A549 (cell line): ENCODE data around the gene UAP1. TPM values are rescaled to one million over a fixed set of nuclear protein-coding genes. Genes with fewer than 3 reads are reported as not detected.

Source experiments
- ATAC-seq, 2 experiments: fragments of 200-7000 bp in 1 of 2; fragments of >200 bp in 1 of 2; cut with Nextera tagmentation in 1 of 2; cut with Tn5 transposase in 1 of 2; 3 replicates each; pipeline versions ENCODE4 v1.8.0 to v1.9.1; 2018 to 2020; ENCODE audit warnings: mild to moderate bottlenecking in 1 of 2, moderate library complexity in 1 of 2
- CTCF ChIA-PET: fragments of 300-600 bp; sonication (Branson Sonifier 250); formaldehyde crosslinking; extraction: SDS; loops from one replicate; lab custom pipeline; 2021; ENCODE audit warnings: antibody characterized with exemption, inconsistent platforms; lab: Yijun Ruan, JAX
- POLR2A ChIA-PET: fragments of 350-600 bp; formaldehyde crosslinking; extraction: SDS; loops from one replicate; lab custom pipeline; 2021; ENCODE audit warnings: antibody characterized with exemption, inconsistent platforms; lab: Yijun Ruan, JAX
- DNase-seq, 2 experiments: peaks; one replicate each; pipeline versions ENCODE4 v3.0.0 to v3.0.0-alpha.2; 2011 to 2016; ENCODE audit warnings: low read depth in 1 of 2, low spot score in 1 of 2
- FAIRE-seq: peaks from 2 replicates; lab custom pipeline; 2011; peaks lifted over from hg19 to GRCh38; lab: Jason Lieb, UNC
- H3K27ac ChIP-seq, 2 experiments: fragments of >200 bp; sonication (Bioruptor Twin); formaldehyde crosslinking; 3 replicates each; pipeline ENCODE4 v1.5.1; 2016 to 2017
- H3K4me1 ChIP-seq: fragments of >200 bp; sonication (Bioruptor Twin); formaldehyde crosslinking; 3 replicates; pipeline ENCODE4 v1.6.1; 2016
- H3K4me2 ChIP-seq: fragments of >200 bp; sonication (Bioruptor Twin); formaldehyde crosslinking; 3 replicates; pipeline ENCODE4 v1.6.1; 2016
- H3K4me3 ChIP-seq: fragments of >200 bp; sonication (Bioruptor Twin); formaldehyde crosslinking; 3 replicates; pipeline ENCODE4 v1.5.1; 2016
- H3K9me3 ChIP-seq: fragments of >200 bp; sonication (Bioruptor Twin); formaldehyde crosslinking; 3 replicates; pipeline ENCODE4 v1.6.1; 2016
- CBX2 ChIP-seq: fragments of 200-600 bp; sonication (generic); IDR thresholded peaks from 2 replicates; pipeline ENCODE4 v1.6.1; 2016; ENCODE audit warnings: low read depth, mild to moderate bottlenecking, borderline replicate concordance
- CBX8 ChIP-seq: fragments of 200-600 bp; sonication (generic); IDR thresholded peaks from 2 replicates; pipeline ENCODE4 v1.6.1; 2016
- CEBPB ChIP-seq, 2 experiments: fragments of >200 bp in 1 of 2; sonication (Bioruptor Twin) in 1 of 2; formaldehyde crosslinking in 1 of 2; IDR thresholded peaks; 2 replicates each; pipeline ENCODE4 v1.6.1; 2012 to 2016
- CHD4 ChIP-seq: fragments of 200-600 bp; sonication (generic); IDR thresholded peaks from 2 replicates; pipeline ENCODE4 v1.6.1; 2016; ENCODE audit warnings: antibody characterized with exemption, mild to moderate bottlenecking, borderline replicate concordance
- EHMT2 ChIP-seq: fragments of 200-600 bp; sonication (generic); IDR thresholded peaks from 2 replicates; pipeline ENCODE4 v1.6.1; 2016; ENCODE audit warnings: antibody characterized with exemption, low read depth, mild to moderate bottlenecking, moderate library complexity
- FOSB ChIP-seq: fragments of 250-450 bp; sonication (Bioruptor Pico); IDR thresholded peaks from 2 replicates; pipeline ENCODE4 v1.5.0; 2020; ENCODE audit warnings: mild to moderate bottlenecking, moderate library complexity
- FOSL2 ChIP-seq, 2 experiments: fragments of 450-650 bp in 1 of 2; fragments of >200 bp in 1 of 2; sonication (Bioruptor Twin) in 1 of 2; formaldehyde crosslinking; IDR thresholded peaks; 2 replicates each; pipeline versions ENCODE4 v1.5.0 to v1.6.1; 2016 to 2020; ENCODE audit warnings: mild to moderate bottlenecking in 1 of 2, moderate library complexity in 1 of 2
- HDAC2 ChIP-seq: fragments of 200-600 bp; sonication (generic); IDR thresholded peaks from 2 replicates; pipeline ENCODE4 v1.6.1; 2016
- HES2 ChIP-seq: fragments of >200 bp; sonication (Bioruptor Twin); formaldehyde crosslinking; IDR thresholded peaks from 2 replicates; pipeline ENCODE4 v1.6.1; 2016
- HOXB13 ChIP-seq: fragments of 250-450 bp; sonication (Bioruptor Pico); IDR thresholded peaks from 2 replicates; pipeline ENCODE4 v1.5.0; 2020; ENCODE audit warnings: low read depth, mild to moderate bottlenecking, moderate library complexity
- MAX ChIP-seq: IDR thresholded peaks from 2 replicates; pipeline ENCODE4 v1.6.1; 2012
- MAZ ChIP-seq: fragments of 150-350 bp; IDR thresholded peaks from 2 replicates; pipeline ENCODE4 v1.6.1; 2014; ENCODE audit warnings: antibody characterized with exemption, low read depth, low read length, borderline replicate concordance
- PHF8 ChIP-seq: fragments of 200-600 bp; sonication (generic); IDR thresholded peaks from 2 replicates; pipeline ENCODE4 v1.6.1; 2016; ENCODE audit warnings: low read depth, mild to moderate bottlenecking, antibody characterized with exemption, moderate library complexity, borderline replicate concordance
- POLR2A ChIP-seq: IDR thresholded peaks from 2 replicates; pipeline ENCODE4 v1.6.1; 2012; ENCODE audit warnings: mild to moderate bottlenecking, low read length
- RAD21 ChIP-seq, 2 experiments: fragments of >200 bp in 1 of 2; sonication (Bioruptor Twin) in 1 of 2; formaldehyde crosslinking in 1 of 2; IDR thresholded peaks in 1 of 2; conservative IDR thresholded peaks in 1 of 2; 2 replicates in 1 of 2; 3 replicates in 1 of 2; pipeline ENCODE4 v1.6.1; 2012 to 2018; ENCODE audit warnings: inconsistent platforms in 1 of 2
- RFX5 ChIP-seq: fragments of 450-650 bp; IDR thresholded peaks from 2 replicates; pipeline ENCODE4 v1.7.1; 2014; ENCODE audit warnings: antibody characterized with exemption, mild to moderate bottlenecking, moderate library complexity
- RNF2 ChIP-seq: fragments of 200-600 bp; sonication (generic); IDR thresholded peaks from 2 replicates; pipeline ENCODE4 v1.6.1; 2016; ENCODE audit warnings: low read depth, mild to moderate bottlenecking, antibody characterized with exemption, moderate library complexity, borderline replicate concordance
- SREBF2 ChIP-seq: fragments of 450-650 bp; IDR thresholded peaks from 2 replicates; pipeline ENCODE4 v1.6.1; 2014; ENCODE audit warnings: mild to moderate bottlenecking, moderate library complexity
- ZFP36 ChIP-seq: fragments of 450-650 bp; IDR thresholded peaks from 2 replicates; pipeline ENCODE4 v1.6.1; 2014; ENCODE audit warnings: borderline replicate concordance; ENCODE audit not compliant: partially characterized antibody
- ZSCAN20 ChIP-seq: fragments of 250-450 bp; sonication (Bioruptor Pico); IDR thresholded peaks from 2 replicates; pipeline ENCODE4 v1.8.0; 2022; ENCODE audit warnings: mild to moderate bottlenecking, moderate library complexity
- WGBS: methylation state at CpG from one replicate; pipeline ENCODE4 v1.1.6; 2017; ENCODE audit errors: missing lambda C conversion rate; 5-methylcytosine and 5-hydroxymethylcytosine counted together
- polyA plus RNA-seq, 4 experiments: library from polyadenylated mRNA; depleted of rRNA in 3 of 4; stranded (reverse); fragments of >200 nt; fragmentation: RNase III in 1 of 4; extraction: RNeasy Plus Mini Kit Qiagen cat#74134 plus additional on column Dnase treatment in 1 of 4; gene quantifications; 2 replicates in 3 of 4; 3 replicates in 1 of 4; pipeline ENCODE4 v1.2.3, GENCODE V29; 2011 to 2017
- TF ChIP-seq, protein P1 (sequence below): fragments of >200 bp; sonication (Bioruptor Twin); formaldehyde crosslinking; IDR thresholded peaks from 3 replicates; pipeline ENCODE4 v1.6.1; 2016
- TF ChIP-seq, protein P2 (sequence below): IDR thresholded peaks from 2 replicates; pipeline ENCODE4 v1.6.1; 2012; ENCODE audit warnings: low read depth, borderline replicate concordance
- TF ChIP-seq, protein P3 (sequence below): fragments of 450-650 bp; IDR thresholded peaks from 2 replicates; pipeline ENCODE4 v1.6.1; 2014; ENCODE audit warnings: antibody characterized with exemption
- TF ChIP-seq, protein P4 (sequence below): fragments of 250-450 bp; sonication (Bioruptor Pico); IDR thresholded peaks from 2 replicates; pipeline ENCODE4 v1.5.0; 2020; ENCODE audit warnings: low read depth, mild to moderate bottlenecking, moderate library complexity
- TF ChIP-seq, protein P5 (sequence below): fragments of >200 bp; sonication (Bioruptor Twin); formaldehyde crosslinking; IDR thresholded peaks from 3 replicates; pipeline ENCODE4 v1.5.1; 2016
- TF ChIP-seq, protein P6 (sequence below): fragments of 150-350 bp; IDR thresholded peaks from 2 replicates; pipeline ENCODE4 v1.6.1; 2014; ENCODE audit warnings: low read depth, mild to moderate bottlenecking, low read length

The UAP1 gene
- polyA plus RNA-seq, 2 of the 4 experiments (the other 2 are of a cell fraction) = 19.8 to 25.3 TPM

DNA sequence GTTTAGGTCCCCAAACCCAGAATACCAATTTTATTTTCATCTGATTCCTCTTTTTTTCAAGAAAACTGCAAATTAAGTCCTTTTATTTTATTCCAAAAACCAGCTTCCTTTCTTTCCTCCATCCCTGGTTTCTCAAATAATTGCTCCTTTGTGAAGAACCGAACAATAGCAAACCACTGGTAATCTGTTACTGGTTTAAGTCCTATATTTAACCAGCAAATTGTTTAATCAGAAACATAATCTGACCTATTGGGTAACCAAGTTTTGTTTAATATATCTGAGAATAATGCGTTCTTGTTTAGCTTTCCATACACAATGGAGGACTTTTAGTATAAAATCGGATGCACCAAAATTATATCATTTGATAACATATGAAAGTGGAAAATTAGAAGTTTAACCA lies 57.6 kb downstream of the UAP1 start:
- peaks cover 11% of the 10 kb centered on the region for H3K9me3 ChIP-seq
- no peak for DNase-seq
- ChIA-PET CTCF (interaction anchor here (1.0 kb wide), 1 partner anchor 181 kb away, joined by 4 read pairs; no protein-coding TSS in a partner anchor), POLR2A (no interaction called here)
- H3K4me2 ChIP-seq = no peak overlapping the region
- FAIRE-seq = no peak
- WGBS = 60% methylated on average over 3 of the region's 3 CpGs
- no peak overlapping the region for H3K27ac ChIP-seq
- H3K4me1 ChIP-seq = no peaks in the 10 kb centered on the region
- H3K4me3 ChIP-seq = no peak overlapping the region
- no peak for ATAC-seq
- TF ChIP-seq CEBPB (IDR thresholded peaks at IDR 0.05) = no peak
- no peak for TF ChIP-seq RNF2
- TF ChIP-seq FOSL2 (IDR thresholded peaks at IDR 0.05) = no peak
- no peak for TF ChIP-seq FOSL2 (CRISPR knock-in tag; IDR thresholded peaks at IDR 0.05)
- no peak for TF ChIP-seq ZFP36
- no peak for TF ChIP-seq SREBF2
- TF ChIP-seq, protein P1, sequence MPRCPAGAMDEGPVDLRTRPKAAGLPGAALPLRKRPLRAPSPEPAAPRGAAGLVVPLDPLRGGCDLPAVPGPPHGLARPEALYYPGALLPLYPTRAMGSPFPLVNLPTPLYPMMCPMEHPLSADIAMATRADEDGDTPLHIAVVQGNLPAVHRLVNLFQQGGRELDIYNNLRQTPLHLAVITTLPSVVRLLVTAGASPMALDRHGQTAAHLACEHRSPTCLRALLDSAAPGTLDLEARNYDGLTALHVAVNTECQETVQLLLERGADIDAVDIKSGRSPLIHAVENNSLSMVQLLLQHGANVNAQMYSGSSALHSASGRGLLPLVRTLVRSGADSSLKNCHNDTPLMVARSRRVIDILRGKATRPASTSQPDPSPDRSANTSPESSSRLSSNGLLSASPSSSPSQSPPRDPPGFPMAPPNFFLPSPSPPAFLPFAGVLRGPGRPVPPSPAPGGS = no peak
- TF ChIP-seq, protein P2, sequence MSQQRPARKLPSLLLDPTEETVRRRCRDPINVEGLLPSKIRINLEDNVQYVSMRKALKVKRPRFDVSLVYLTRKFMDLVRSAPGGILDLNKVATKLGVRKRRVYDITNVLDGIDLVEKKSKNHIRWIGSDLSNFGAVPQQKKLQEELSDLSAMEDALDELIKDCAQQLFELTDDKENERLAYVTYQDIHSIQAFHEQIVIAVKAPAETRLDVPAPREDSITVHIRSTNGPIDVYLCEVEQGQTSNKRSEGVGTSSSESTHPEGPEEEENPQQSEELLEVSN = no peak
- no peak for TF ChIP-seq CHD4
- TF ChIP-seq EHMT2 = no peak
- TF ChIP-seq, protein P3, sequence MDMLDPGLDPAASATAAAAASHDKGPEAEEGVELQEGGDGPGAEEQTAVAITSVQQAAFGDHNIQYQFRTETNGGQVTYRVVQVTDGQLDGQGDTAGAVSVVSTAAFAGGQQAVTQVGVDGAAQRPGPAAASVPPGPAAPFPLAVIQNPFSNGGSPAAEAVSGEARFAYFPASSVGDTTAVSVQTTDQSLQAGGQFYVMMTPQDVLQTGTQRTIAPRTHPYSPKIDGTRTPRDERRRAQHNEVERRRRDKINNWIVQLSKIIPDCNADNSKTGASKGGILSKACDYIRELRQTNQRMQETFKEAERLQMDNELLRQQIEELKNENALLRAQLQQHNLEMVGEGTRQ = no peak

GRCh38 chr1:162621256-162621655 lies 59.7 kb downstream of the UAP1 start:
- TF ChIP-seq, protein P1 = no peak
- TF ChIP-seq ZSCAN20 (no peak), FOSB (CRISPR knock-in tag) (no peak), CBX8 (no peak), POLR2A (no peak), CEBPB (IDR thresholded peaks at IDR 0.05) (no peak), RAD21 (conservative IDR thresholded peaks at IDR 0.05 in 1 of 2, IDR thresholded peaks at IDR 0.05 in 1 of 2) (no peak), HES2 (no peak), RFX5 (no peak), MAX (no peak), CBX2 (no peak), HOXB13 (no peak), HDAC2 (no peak), PHF8 (no peak), SREBF2 (no peak), MAZ (no peak)
- TF ChIP-seq, protein P2 = no peak
- TF ChIP-seq, protein P4, sequence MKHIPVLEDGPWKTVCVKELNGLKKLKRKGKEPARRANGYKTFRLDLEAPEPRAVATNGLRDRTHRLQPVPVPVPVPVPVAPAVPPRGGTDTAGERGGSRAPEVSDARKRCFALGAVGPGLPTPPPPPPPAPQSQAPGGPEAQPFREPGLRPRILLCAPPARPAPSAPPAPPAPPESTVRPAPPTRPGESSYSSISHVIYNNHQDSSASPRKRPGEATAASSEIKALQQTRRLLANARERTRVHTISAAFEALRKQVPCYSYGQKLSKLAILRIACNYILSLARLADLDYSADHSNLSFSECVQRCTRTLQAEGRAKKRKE = no peak
- TF ChIP-seq, protein P5, sequence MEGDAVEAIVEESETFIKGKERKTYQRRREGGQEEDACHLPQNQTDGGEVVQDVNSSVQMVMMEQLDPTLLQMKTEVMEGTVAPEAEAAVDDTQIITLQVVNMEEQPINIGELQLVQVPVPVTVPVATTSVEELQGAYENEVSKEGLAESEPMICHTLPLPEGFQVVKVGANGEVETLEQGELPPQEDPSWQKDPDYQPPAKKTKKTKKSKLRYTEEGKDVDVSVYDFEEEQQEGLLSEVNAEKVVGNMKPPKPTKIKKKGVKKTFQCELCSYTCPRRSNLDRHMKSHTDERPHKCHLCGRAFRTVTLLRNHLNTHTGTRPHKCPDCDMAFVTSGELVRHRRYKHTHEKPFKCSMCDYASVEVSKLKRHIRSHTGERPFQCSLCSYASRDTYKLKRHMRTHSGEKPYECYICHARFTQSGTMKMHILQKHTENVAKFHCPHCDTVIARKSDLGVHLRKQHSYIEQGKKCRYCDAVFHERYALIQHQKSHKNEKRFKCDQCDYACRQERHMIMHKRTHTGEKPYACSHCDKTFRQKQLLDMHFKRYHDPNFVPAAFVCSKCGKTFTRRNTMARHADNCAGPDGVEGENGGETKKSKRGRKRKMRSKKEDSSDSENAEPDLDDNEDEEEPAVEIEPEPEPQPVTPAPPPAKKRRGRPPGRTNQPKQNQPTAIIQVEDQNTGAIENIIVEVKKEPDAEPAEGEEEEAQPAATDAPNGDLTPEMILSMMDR = no peak
- TF ChIP-seq, protein P6, sequence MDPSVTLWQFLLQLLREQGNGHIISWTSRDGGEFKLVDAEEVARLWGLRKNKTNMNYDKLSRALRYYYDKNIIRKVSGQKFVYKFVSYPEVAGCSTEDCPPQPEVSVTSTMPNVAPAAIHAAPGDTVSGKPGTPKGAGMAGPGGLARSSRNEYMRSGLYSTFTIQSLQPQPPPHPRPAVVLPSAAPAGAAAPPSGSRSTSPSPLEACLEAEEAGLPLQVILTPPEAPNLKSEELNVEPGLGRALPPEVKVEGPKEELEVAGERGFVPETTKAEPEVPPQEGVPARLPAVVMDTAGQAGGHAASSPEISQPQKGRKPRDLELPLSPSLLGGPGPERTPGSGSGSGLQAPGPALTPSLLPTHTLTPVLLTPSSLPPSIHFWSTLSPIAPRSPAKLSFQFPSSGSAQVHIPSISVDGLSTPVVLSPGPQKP = no peak
- TF ChIP-seq, all 56 proteins: peak for 0
- H3K27ac ChIP-seq = no peak overlapping the region
- ATAC-seq = no peak
- ChIA-PET CTCF (interaction anchor here (0.6 kb wide), 1 partner anchor 13 kb away, joined by 4 read pairs; no protein-coding TSS in a partner anchor), POLR2A (no interaction called here)
- no peak overlapping the region for H3K4me2 ChIP-seq
- no peak for DNase-seq
- no peak overlapping the region for H3K4me3 ChIP-seq
- FAIRE-seq = no peak
- H3K9me3 ChIP-seq = peaks cover 11% of the 10 kb centered on the region
- H3K4me1 ChIP-seq = no peaks in the 10 kb centered on the region
